ENCODE measurements around the gene ANO4.
"Not testable (repeated sequence)": the region's sequence is repeated elsewhere in the genome, so short reads cannot be mapped to it uniquely, and the experiment has no call there.

ANO4 gene

GRCh38 chr12:101082706-101083105 lies 288.1 kb downstream of the ANO4 start:
- DNase-seq (ENCODE audit: low read depth in 2 of 2): no peak

GRCh38 chr12:101086490-101087135 lies 292.0 kb downstream of the ANO4 start:
- DNase-seq (ENCODE audit: low read depth in 2 of 2): no peak

DNA sequence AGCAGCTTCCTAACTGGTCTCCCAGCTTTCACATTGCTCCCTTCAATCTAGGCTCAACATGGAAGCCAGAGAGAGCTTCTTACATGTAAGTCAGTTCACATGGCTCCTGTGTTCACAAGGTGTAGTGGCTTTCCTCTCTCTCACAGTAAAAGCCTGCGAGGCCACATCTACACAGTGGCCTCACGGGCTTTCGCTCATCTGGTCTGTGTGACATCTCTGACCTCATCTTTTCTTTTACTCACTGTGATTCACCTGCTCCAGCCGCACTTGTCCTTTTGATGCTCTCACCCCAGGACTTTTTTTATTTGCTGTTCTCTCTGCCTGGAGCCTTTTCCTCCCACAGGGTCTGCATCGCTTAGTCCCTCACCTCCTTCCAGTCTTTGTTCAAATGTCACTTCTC lies 293.3 kb downstream of the ANO4 start:
- DNase-seq (ENCODE audit: low read depth in 2 of 2): no peak

- no peak for DNase-seq (ENCODE audit: low read depth in 2 of 2)
Observed at GRCh38 chr12:101089271-101089670, 294.7 kb downstream of the ANO4 start.

- not testable (repeated sequence) for DNase-seq (ENCODE audit: low read depth in 2 of 2)
Observed at GRCh38 chr12:101090222-101090621, 295.6 kb downstream of the ANO4 start.

DNA sequence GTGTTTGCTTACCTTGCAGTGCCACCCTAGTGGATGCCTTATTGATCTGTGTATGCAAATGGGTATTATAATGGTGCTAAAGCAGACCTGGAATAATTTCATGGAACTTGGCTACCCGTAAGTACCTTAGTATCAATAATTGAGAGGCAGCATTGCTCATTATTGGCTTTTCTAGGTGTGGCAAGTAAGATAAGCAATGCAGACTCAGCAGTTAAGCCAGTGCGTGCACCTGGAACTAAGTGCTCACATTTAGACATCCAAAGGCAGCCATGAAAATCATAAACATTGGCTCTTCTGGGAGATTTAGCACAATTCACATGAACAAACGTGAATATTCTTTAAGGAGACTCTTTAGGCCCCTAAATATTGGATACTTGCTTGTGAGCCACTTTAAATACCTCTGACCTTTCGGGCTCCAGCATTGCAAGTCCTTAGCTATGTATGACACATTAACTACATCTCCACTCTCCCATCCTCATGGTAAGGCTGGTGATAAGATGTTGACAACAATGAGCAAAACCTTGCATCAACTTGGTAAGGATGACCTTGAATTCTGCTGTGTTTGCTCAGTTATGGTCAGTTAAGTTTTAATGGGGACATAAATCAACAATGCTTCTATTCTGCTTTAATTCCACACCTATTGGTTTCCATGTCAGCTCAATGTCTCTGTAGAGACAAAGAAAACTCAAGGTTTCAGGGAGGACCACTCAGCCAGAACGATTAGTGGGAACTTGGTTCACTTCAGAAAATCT lies 303.4 kb downstream of the ANO4 start:
- no peak for DNase-seq (ENCODE audit: low read depth in 2 of 2)

DNA sequence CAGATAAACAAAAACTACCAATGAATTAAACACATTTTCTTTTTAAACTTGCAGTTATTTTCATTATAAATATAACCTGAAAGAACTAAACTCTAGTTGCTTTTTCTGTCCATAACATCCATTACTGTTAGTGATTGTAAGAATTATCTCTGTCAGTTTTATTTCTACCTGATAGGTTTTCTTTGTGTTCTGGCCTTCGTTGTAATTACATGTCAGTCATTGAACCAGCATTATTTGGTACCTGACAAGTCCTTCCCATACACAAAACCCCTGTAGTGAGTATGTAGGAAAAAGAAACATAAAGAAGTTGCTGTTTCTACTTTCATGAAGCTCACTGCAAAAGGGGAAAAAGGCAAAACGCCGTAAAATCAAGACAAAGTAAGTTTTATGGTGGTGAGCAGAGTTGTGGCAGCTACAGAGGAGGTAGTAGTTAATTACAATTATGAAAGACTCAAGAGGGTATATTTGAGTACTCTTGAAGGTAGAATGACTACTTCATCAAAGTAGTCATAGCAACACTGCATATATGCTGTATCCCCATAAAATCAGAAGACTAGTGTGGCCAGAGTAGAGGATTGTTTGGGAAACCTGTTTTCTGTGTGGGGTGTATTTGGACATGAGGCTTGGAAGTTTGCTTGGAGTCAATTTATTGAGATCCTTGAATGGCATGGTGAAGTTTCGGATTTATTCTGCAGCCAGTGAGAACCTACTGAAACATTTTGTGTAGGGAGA lies 312.6 kb downstream of the ANO4 start:
- DNase-seq (ENCODE audit: low read depth in 2 of 2): no peak

DNA sequence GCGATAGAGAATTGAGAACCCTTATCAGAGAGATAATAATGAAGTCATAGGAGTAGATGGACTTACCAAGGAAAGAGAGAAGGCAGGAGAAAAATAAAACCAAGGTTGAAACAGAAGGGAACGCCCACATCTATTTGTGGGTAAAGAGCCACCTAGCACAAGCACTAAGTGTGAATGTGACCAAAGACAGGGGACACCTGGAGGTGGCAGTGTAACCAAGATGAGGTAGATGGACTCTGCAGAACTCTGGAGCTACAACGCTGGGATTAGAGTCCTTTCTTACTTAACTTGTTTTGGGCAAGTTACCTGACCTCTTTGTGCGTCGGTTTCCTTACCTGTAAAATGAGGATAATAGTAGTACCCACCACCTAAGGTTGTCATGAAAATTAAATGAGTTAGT lies 313.6 kb downstream of the ANO4 start:
- no peak for DNase-seq (ENCODE audit: low read depth in 2 of 2)

DNA sequence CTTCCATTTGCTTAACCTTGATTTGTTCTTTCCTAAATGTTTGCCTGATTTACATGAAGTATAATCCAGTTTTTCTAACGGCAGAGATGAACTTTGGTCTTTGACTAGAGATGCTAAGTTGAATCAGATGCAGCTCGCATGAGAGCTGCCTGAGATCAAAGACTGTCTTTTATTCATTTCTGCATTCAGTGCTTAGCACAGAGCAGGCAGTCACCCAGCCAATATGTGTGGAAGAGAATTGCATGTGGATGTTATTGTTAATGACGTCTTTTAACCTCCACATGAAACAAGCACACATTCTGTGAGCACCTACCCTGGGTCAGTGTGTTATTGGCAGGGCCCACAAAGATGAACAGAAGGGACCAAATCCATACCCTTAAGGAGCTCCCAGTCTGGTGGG lies 316.3 kb downstream of the ANO4 start:
- DNase-seq (ENCODE audit: low read depth in 2 of 2): no peak

GRCh38 chr12:101111441-101111840 lies 316.9 kb downstream of the ANO4 start:
- DNase-seq (ENCODE audit: low read depth in 2 of 2): no peak

DNA sequence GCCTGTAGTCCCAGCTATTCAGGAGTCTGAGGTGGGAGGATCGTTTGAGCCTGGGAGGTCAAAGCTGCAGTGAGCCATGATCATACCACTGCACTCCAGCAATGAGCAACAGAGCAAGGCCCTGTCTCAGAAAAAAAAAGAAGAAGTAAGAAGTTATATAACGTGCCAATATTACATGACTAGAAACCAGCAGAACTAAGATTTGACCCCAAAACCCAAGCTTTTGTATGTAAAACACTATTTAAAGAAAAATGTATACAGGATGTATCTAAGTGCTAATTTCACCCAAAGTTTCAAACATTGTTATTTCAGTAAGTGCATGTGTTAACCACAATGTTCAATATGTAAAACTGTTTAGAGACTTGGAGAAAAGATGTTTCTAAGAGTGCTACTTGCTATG lies 320.8 kb downstream of the ANO4 start:
- no peak for DNase-seq (ENCODE audit: low read depth in 2 of 2)

DNA sequence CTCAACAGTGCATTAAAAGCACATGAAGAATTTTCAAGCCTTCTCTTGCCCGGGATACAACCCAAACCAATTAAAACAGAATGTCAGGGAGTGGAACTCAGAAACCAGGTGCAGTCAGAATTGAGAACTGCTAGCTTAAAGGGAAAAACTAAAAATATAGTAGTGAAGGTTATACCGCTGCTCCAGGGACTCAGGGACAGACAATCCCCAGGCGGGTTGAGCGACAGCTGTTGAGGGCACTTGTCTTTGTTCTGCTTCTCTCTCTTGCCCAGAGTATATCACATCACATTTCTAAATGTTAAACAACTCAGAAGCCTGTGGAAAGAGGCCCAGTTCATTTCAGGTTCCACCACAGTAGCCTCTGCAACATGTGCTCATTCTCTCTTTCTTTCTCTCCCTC lies 322.3 kb downstream of the ANO4 start:
- DNase-seq (ENCODE audit: low read depth in 2 of 2): no peak

DNA sequence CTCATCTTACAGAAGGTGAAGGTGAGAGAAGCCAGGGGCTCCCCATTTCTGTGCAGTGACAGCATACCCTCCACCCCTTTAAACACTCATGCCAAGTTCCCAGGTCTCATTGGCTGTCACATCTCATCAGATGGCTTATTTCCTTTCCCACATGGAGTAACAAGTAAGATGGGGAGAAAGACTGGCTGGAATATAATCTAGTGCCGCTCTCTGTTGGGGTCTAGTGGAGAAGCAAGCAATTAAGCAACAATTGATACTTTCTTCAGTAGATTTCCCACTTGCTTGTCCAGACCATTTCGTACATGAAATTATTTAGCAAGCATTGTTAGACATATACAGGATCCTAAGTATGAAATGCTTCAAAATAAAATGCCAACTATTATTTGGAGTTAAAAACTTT lies 323.3 kb downstream of the ANO4 start:
- DNase-seq (ENCODE audit: low read depth in 2 of 2): no peak

DNA sequence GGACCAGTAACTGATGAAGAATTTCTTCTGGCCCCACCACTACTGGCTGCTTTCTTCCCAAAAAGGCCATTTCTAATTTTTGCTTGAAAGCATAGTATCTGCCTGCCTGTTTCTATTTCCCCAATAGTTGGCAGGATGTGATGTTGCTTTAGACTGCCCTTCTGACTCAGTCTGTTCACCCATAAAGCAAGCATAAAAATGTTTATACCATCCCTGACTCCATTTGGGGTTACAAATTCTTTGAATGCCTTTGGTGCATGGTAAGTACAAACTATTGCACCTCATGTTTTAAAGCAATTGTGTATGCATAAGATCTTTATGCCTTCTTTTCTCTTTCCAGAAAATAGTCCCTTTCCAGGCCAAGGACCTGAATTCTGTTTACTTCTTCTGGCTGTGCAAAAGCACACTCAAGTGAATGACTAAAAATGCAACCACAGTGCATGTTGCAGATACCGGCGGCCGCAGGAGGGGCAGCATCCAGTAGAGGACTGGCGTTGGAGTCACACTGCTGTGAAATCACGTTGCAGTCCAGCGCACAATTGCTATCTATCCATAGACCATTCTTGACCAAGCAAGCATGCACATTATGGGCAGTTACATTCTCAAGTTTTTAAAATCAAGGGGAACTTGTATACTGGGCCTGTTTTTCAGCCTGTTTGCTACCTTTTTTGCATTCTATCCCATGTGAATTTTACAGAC lies 333.1 kb downstream of the ANO4 start:
- no peak for DNase-seq (ENCODE audit: low read depth in 2 of 2)

GRCh38 chr12:101145777-101146431 lies 351.3 kb downstream of the ANO4 start:
- not testable (repeated sequence) for DNase-seq (ENCODE audit: low read depth in 2 of 2)

GRCh38 chr12:101165319-101165718 lies 370.7 kb downstream of the ANO4 start:
- no peak for DNase-seq (ENCODE audit: low read depth in 2 of 2)

GRCh38 chr12:101166866-101167265 lies 372.3 kb downstream of the ANO4 start:
- no peak for DNase-seq (ENCODE audit: low read depth in 2 of 2)

DNA sequence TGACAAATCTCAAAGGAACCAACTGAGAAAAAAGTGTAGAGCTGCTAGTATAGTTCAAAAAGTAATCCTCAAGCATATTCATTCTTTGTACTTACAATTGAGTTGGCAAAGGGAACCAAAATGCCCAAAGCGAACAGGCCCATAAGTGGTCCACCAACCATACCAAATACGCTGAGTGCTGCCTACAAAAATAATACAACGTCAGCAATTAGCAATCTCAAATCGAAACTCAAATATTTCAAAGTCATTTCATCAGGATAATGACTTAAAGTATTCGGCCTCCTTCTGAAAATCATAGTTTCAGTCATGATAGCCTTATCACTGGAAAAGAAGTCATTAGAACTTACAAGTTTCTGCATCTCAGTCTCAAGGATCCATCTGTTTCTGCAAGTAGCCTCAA lies 373.4 kb downstream of the ANO4 start:
- DNase-seq (ENCODE audit: low read depth in 2 of 2): no peak

DNA sequence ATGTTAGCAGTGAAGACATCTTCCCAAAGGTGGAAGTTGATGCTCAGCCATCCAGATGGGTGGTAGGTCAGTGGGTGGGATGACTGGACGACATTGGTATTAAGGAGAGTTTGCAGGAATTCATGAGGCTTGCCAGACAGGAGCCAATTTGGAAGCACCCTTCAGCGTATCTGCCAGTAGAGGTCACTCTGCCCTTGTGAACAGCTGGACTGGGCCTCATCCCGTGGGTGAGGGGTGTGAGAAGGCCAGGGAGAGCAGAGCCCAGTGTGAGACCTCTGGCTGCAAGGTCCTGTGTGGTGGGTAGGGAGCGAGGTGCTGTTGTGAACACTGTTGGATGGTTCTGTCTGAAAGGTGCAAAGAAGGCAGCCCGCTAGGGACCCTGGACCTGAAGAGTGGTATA lies 377.7 kb downstream of the ANO4 start:
- DNase-seq (ENCODE audit: low read depth in 2 of 2): no peak

- no peak for DNase-seq (ENCODE audit: low read depth in 2 of 2)
Observed at GRCh38 chr12:101173197-101173749, 378.7 kb downstream of the ANO4 start.

- no peak for DNase-seq (ENCODE audit: low read depth in 2 of 2)
Observed at GRCh38 chr12:101174541-101174940, 380.0 kb downstream of the ANO4 start.

Data from stimulated activated CD4-positive, alpha-beta T cell treated with anti-CD3 and anti-CD28 coated beads, Interleukin-12 subunit alpha, Interleukin-12 subunit beta, amount 100 ng/mL, for 24 hours (primary cell).